Measurements from ENCODE around the gene FAM229A. TPM values are rescaled to one million over a fixed set of nuclear protein-coding genes. Genes with fewer than 3 reads are reported as not detected.

FAM229A gene
- total RNA-seq, 1 experiment from 2014 or later, result 5.6 TPM

GRCh38 chr1:32393136-32393535 lies 30.9 kb upstream of the FAM229A start:
- Histone ChIP-seq H3K4me2 (ENCODE audit: insufficient read depth, insufficient read length, low read length) (peak overlapping the region; percentile 83), H2AK5ac (ENCODE audit: insufficient read length, low read length) (no peak overlapping the region), H3K4me1 (ENCODE audit: insufficient read depth, low read length) (peaks cover 5% of the 10 kb centered on the region; the same call in 1 of the 2 replicates), H4K8ac (replicated peaks; ENCODE audit: insufficient read length, low read depth, low read length) (no peak overlapping the region), H4K5ac (ENCODE audit: insufficient read length, low read depth, low read length) (no peak overlapping the region), H2BK5ac (ENCODE audit: insufficient read length, low read length) (no peak overlapping the region), H2AFZ (ENCODE audit: low read length) (no peak overlapping the region), H4K91ac (ENCODE audit: insufficient read length, low read depth, low read length) (no peak overlapping the region), H3K18ac (ENCODE audit: insufficient read length, low read depth, low read length) (no peak overlapping the region), H4K20me1 (ENCODE audit: control insufficient read depth, insufficient read depth, insufficient read length) (no peaks in the 10 kb centered on the region), H3K56ac (ENCODE audit: insufficient read length, low read depth, low read length) (no peak overlapping the region), H3K9ac (ENCODE audit: extremely low read depth, insufficient read length, low read length) (peak overlapping the region; percentile 18), H2BK20ac (ENCODE audit: low read depth, low read length, poor library complexity, severe bottlenecking) (no peak overlapping the region), H3K79me1 (ENCODE audit: insufficient read depth, low read depth, low read length, poor library complexity, severe bottlenecking) (peaks cover 5% of the 10 kb centered on the region), H3T11ph (ENCODE audit: low read length) (no peak overlapping the region), H3K23me2 (ENCODE audit: insufficient read length, low read depth, low read length, poor library complexity, severe bottlenecking) (peaks cover 4% of the 10 kb centered on the region), H2BK12ac (ENCODE audit: insufficient read length, low read depth, low read length) (no peak overlapping the region), H2BK120ac (ENCODE audit: low read depth, low read length, poor library complexity, severe bottlenecking) (no peak overlapping the region), H3K4ac (ENCODE audit: low read depth, low read length) (no peak overlapping the region), H3K14ac (ENCODE audit: insufficient read depth, low read length) (no peak overlapping the region), H3K23ac (ENCODE audit: insufficient read length, low read depth, low read length) (no peak overlapping the region), H3K27me3 (ENCODE audit: insufficient read depth, low read length) (no peaks in the 10 kb centered on the region), H3K9me3 (ENCODE audit: control insufficient read depth, low read depth, low read length) (no peaks in the 10 kb centered on the region), H3K79me2 (ENCODE audit: insufficient read depth, low read length) (no peaks in the 10 kb centered on the region; the same call in 1 of the 2 replicates), H2BK15ac (ENCODE audit: low read depth, low read length) (no peak overlapping the region), H3K27ac (ENCODE audit: insufficient read length, low read depth, low read length) (no peak overlapping the region)
- peaks cover 4 to 8% of the 10 kb centered on the region in 2 experiments; a peak in 4 of 5 replicates for H3K9me3 Mint-ChIP-seq
- DNase-seq, result no peak
- no peaks in the 10 kb centered on the region for H3K27me3 Mint-ChIP-seq (ENCODE audit: low read depth)
- H3K4me3 Mint-ChIP-seq, result peak overlapping the region; percentile 100
- H3K36me3 Mint-ChIP-seq (ENCODE audit: insufficient read depth in 1 of 3, low read depth in 3 of 3), result peaks cover 10 to 22% (median 17%) of the 10 kb centered on the region in 3 experiments
- peak overlapping the region in 1 of 3 experiments; percentile 100; a peak in 3 of 7 replicates for H3K27ac Mint-ChIP-seq
- TF ChIP-seq CTCF (conservative IDR thresholded peaks at IDR 0.05), result no peak
- peaks cover 14 to 15% of the 10 kb centered on the region in 2 experiments for H3K4me1 Mint-ChIP-seq
- WGBS (ENCODE audit: extremely low coverage, insufficient read length, low lambda C conversion rate), result no CpG with 5 or more reads among the region's 1 CpG
